GF-D8 (cell line): ENCODE results near the gene NKTR.
A peak's percentile ranks its signal among the peaks of the same experiment; 100 is the strongest.
"Not testable (repeated sequence)": the region's sequence is repeated elsewhere in the genome, so short reads cannot be mapped to it uniquely, and the experiment has no call there.

Experiments
- DNase-seq: peaks from one replicate; lab custom pipeline; 2025; lab: John Stamatoyannopoulos, UW

NKTR gene

GRCh38 chr3:42600111-42600957, at the start of gene NKTR:
Gene NKTR, plus strand, starts transcription at chr3:42600686. Its CDS starts 321 bp downstream, at chr3:42601007.
- peak; percentile 96 for DNase-seq

- DNase-seq: no peak
Measured at GRCh38 chr3:42552830-42553229, 47.7 kb upstream of the NKTR start.

- DNase-seq: no peak
Measured at GRCh38 chr3:42556089-42556632, 44.3 kb upstream of the NKTR start.

GRCh38 chr3:42556817-42557216, 43.7 kb upstream of the NKTR start:
- DNase-seq: not testable (repeated sequence)

- DNase-seq: no peak
Measured at GRCh38 chr3:42557854-42558253, 42.6 kb upstream of the NKTR start.

GRCh38 chr3:42562047-42562907, 38.2 kb upstream of the NKTR start:
- no peak for DNase-seq

- no peak for DNase-seq
Measured at GRCh38 chr3:42569593-42570142, 30.8 kb upstream of the NKTR start.

GRCh38 chr3:42572278-42572677, 28.2 kb upstream of the NKTR start:
- no peak for DNase-seq

GRCh38 chr3:42575137-42575741, 25.2 kb upstream of the NKTR start:
- no peak for DNase-seq

- DNase-seq: no peak
Measured at GRCh38 chr3:42578054-42578453, 22.4 kb upstream of the NKTR start.

- DNase-seq: not testable (repeated sequence)
Measured at GRCh38 chr3:42579346-42579745, 21.1 kb upstream of the NKTR start.

GRCh38 chr3:42581400-42581708, 19.1 kb upstream of the NKTR start:
- no peak for DNase-seq

GRCh38 chr3:42581709-42582473, 18.6 kb upstream of the NKTR start, which contains the start of gene SEC22C:
Gene SEC22C, minus strand, starts transcription at chr3:42581967. Its CDS starts 12,921 bp downstream, at chr3:42569046.
- DNase-seq: peak; percentile 81

- DNase-seq: no peak
Measured at GRCh38 chr3:42582474-42583070, 17.9 kb upstream of the NKTR start.

GRCh38 chr3:42588625-42589024, 11.9 kb upstream of the NKTR start:
- no peak for DNase-seq

- DNase-seq: no peak
Measured at GRCh38 chr3:42589382-42590109, 10.9 kb upstream of the NKTR start.

GRCh38 chr3:42590989-42591756, 9.3 kb upstream of the NKTR start:
- no peak for DNase-seq

- DNase-seq: no peak
Measured at GRCh38 chr3:42591811-42592210, 8.7 kb upstream of the NKTR start.

- no peak for DNase-seq
Measured at GRCh38 chr3:42593635-42594034, 6.9 kb upstream of the NKTR start.
